ENCODE data around the gene NFATC2.

- no peak for TF ChIP-seq REST (IDR thresholded peaks at IDR 0.05; ENCODE audit: insufficient read depth in 1 of 2, low read depth in 2 of 2, low read length in 2 of 2)
- TF ChIP-seq SIN3A (IDR thresholded peaks at IDR 0.05; ENCODE audit: borderline replicate concordance, insufficient read depth, low read length): no peak
- TF ChIP-seq TAF1 (IDR thresholded peaks at IDR 0.05; ENCODE audit: borderline replicate concordance, insufficient read depth, low read length): no peak
- no peak for TF ChIP-seq POLR2AphosphoS5 (IDR thresholded peaks at IDR 0.05; ENCODE audit: low read depth, low read length)
- no peak for TF ChIP-seq FOXP2 (optimal IDR thresholded peaks at IDR 0.05; ENCODE audit: borderline replicate concordance, extremely low read depth, extremely low read length, insufficient read depth)
Observed at GRCh38 chr20:51491393-51491792, 51.1 kb downstream of the NFATC2 start.

All from PFSK-1 (cell line).